PC-9 (cell line): ENCODE measurements around the gene CLDN9.

ENCODE experiments used
- EZH2 ChIP-seq: fragments of 200-600 bp; sonication (generic); IDR thresholded peaks from 2 replicates; pipeline ENCODE4 v1.8.0; 2017; ENCODE audit warnings: antibody characterized with exemption, low read depth
- TF ChIP-seq, protein P1 (sequence below): fragments of 200-600 bp; sonication (generic); conservative IDR thresholded peaks from 2 replicates; pipeline ENCODE4 v1.6.1; 2017; ENCODE audit warnings: mixed run types, antibody characterized with exemption, mild to moderate bottlenecking, moderate library complexity

- TF ChIP-seq, protein P1, sequence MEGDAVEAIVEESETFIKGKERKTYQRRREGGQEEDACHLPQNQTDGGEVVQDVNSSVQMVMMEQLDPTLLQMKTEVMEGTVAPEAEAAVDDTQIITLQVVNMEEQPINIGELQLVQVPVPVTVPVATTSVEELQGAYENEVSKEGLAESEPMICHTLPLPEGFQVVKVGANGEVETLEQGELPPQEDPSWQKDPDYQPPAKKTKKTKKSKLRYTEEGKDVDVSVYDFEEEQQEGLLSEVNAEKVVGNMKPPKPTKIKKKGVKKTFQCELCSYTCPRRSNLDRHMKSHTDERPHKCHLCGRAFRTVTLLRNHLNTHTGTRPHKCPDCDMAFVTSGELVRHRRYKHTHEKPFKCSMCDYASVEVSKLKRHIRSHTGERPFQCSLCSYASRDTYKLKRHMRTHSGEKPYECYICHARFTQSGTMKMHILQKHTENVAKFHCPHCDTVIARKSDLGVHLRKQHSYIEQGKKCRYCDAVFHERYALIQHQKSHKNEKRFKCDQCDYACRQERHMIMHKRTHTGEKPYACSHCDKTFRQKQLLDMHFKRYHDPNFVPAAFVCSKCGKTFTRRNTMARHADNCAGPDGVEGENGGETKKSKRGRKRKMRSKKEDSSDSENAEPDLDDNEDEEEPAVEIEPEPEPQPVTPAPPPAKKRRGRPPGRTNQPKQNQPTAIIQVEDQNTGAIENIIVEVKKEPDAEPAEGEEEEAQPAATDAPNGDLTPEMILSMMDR = no peak
- no peak for TF ChIP-seq EZH2
These were observed 42.4 kb downstream of the CLDN9 start for GRCh38 chr16:3054965-3055733.
